Progenitor cell of endocrine pancreas (in vitro differentiated cells): ENCODE data around the gene ANKRD45. TPM values are rescaled to one million over a fixed set of nuclear protein-coding genes. Genes with fewer than 3 reads are reported as not detected.
"Not testable (repeated sequence)": the region's sequence is repeated elsewhere in the genome, so short reads cannot be mapped to it uniquely, and the experiment has no call there.

Experiments
- DNase-seq: peaks from one replicate; pipeline ENCODE4 v3.0.0; 2021; ENCODE audit warnings: low spot score; ENCODE audit not compliant: unreplicated experiment
- H3K27ac Mint-ChIP-seq: 2 replicates; pipeline ENCODE4 v1.8.0; 2021; ENCODE audit warnings: mild to moderate bottlenecking, moderate library complexity, mixed read lengths
- H3K27me3 Mint-ChIP-seq: 2 replicates; pipeline ENCODE4 v1.8.0; 2021; ENCODE audit warnings: mixed read lengths
- H3K36me3 Mint-ChIP-seq: 2 replicates; pipeline ENCODE4 v1.8.0; 2022; ENCODE audit warnings: mixed read lengths; ENCODE audit not compliant: insufficient read depth
- H3K4me1 Mint-ChIP-seq: 2 replicates; pipeline ENCODE4 v1.8.0; 2021; ENCODE audit warnings: low read depth, mixed read lengths
- H3K4me3 Mint-ChIP-seq: 2 replicates; pipeline ENCODE4 v1.8.0; 2021; ENCODE audit warnings: low read depth, mild to moderate bottlenecking, moderate library complexity, mixed read lengths
- H3K9me3 Mint-ChIP-seq: 2 replicates; pipeline ENCODE4 v1.8.0; 2021; ENCODE audit warnings: low read depth, mixed read lengths
- total RNA-seq: library from RNA; stranded (reverse); gene quantifications from 2 replicates; pipeline ENCODE4 v1.2.1, GENCODE V29; 2021
- TF ChIP-seq, protein P1 (sequence below): fragments of 200-600 bp; sonication (generic); IDR thresholded peaks from one replicate; pipeline ENCODE4 v1.5.0; 2021; ENCODE audit warnings: antibody characterized with exemption, mild to moderate bottlenecking; ENCODE audit not compliant: unreplicated experiment

Gene ANKRD45
- total RNA-seq, 1 donor from 2014 or later = 1.2 TPM

- Mint-ChIP-seq H3K4me1 (no peaks in the 10 kb centered on the region), H3K27ac (no peak overlapping the region), H3K9me3 (peaks cover 2% of the 10 kb centered on the region), H3K36me3 (peaks cover 2% of the 10 kb centered on the region), H3K4me3 (no peak overlapping the region), H3K27me3 (no peaks in the 10 kb centered on the region)
- TF ChIP-seq, protein P1, sequence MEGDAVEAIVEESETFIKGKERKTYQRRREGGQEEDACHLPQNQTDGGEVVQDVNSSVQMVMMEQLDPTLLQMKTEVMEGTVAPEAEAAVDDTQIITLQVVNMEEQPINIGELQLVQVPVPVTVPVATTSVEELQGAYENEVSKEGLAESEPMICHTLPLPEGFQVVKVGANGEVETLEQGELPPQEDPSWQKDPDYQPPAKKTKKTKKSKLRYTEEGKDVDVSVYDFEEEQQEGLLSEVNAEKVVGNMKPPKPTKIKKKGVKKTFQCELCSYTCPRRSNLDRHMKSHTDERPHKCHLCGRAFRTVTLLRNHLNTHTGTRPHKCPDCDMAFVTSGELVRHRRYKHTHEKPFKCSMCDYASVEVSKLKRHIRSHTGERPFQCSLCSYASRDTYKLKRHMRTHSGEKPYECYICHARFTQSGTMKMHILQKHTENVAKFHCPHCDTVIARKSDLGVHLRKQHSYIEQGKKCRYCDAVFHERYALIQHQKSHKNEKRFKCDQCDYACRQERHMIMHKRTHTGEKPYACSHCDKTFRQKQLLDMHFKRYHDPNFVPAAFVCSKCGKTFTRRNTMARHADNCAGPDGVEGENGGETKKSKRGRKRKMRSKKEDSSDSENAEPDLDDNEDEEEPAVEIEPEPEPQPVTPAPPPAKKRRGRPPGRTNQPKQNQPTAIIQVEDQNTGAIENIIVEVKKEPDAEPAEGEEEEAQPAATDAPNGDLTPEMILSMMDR = no peak
- no peak for DNase-seq
These were observed 8.4 kb downstream of the ANKRD45 start for GRCh38 chr1:173661271-173661670.

- Mint-ChIP-seq H3K4me1 (no peaks in the 10 kb centered on the region), H3K27ac (no peak overlapping the region), H3K27me3 (no peaks in the 10 kb centered on the region), H3K36me3 (peaks cover 7% of the 10 kb centered on the region), H3K4me3 (no peak overlapping the region), H3K9me3 (peaks cover 5% of the 10 kb centered on the region)
- DNase-seq = no peak
- TF ChIP-seq, protein P1 = no peak
These were observed 9.3 kb downstream of the ANKRD45 start for GRCh38 chr1:173660306-173660705.

GRCh38 chr1:173648880-173649605, 20.6 kb downstream of the ANKRD45 start:
- H3K36me3 Mint-ChIP-seq = no peaks in the 10 kb centered on the region
- TF ChIP-seq, protein P1 = no peak
- DNase-seq = no peak
- no peak overlapping the region for H3K4me3 Mint-ChIP-seq
- no peaks in the 10 kb centered on the region for H3K4me1 Mint-ChIP-seq
- H3K9me3 Mint-ChIP-seq = peaks cover 3% of the 10 kb centered on the region
- H3K27ac Mint-ChIP-seq = no peak overlapping the region
- no peaks in the 10 kb centered on the region for H3K27me3 Mint-ChIP-seq

GRCh38 chr1:173646656-173647055, 23.0 kb downstream of the ANKRD45 start:
- no peak overlapping the region for H3K27ac Mint-ChIP-seq
- H3K9me3 Mint-ChIP-seq = peaks cover 4% of the 10 kb centered on the region
- H3K4me3 Mint-ChIP-seq = no peak overlapping the region
- TF ChIP-seq, protein P1 = no peak
- no peaks in the 10 kb centered on the region for H3K36me3 Mint-ChIP-seq
- no peaks in the 10 kb centered on the region for H3K27me3 Mint-ChIP-seq
- DNase-seq = no peak
- H3K4me1 Mint-ChIP-seq = no peaks in the 10 kb centered on the region

GRCh38 chr1:173642450-173643139, 27.1 kb downstream of the ANKRD45 start:
- H3K9me3 Mint-ChIP-seq, H3K4me3 Mint-ChIP-seq, H3K27me3 Mint-ChIP-seq, H3K4me1 Mint-ChIP-seq, H3K36me3 Mint-ChIP-seq, H3K27ac Mint-ChIP-seq, DNase-seq: not testable (repeated sequence)
